ENCODE measurements around the gene DNAJC19.

- TF ChIP-seq CTCF (IDR thresholded peaks at IDR 0.05; ENCODE audit: low read length) (no peak), EZH2 (IDR thresholded peaks at IDR 0.05; ENCODE audit: borderline replicate concordance, low read length) (no peak)
Observed at GRCh38 chr3:180977498-180977897, 12.0 kb downstream of the DNAJC19 start.

Measured in OCI-LY1 (cell line).